Esophagus mucosa (tissue), 1 donor: Measurements from ENCODE around the gene MAGEF1. TPM values are rescaled to one million over a fixed set of nuclear protein-coding genes. Genes with fewer than 3 reads are reported as not detected.

Experiments used
- ATAC-seq: fragments of 200-7000 bp; cut with Tn5 transposase; one replicate; pipeline ENCODE4 v1.9.1; 2020
- total RNA-seq: library from RNA; stranded (reverse); gene quantifications from one replicate; pipeline ENCODE4 v1.2.4, GENCODE V29; 2023
- donor health status: DM: yes; HTN: yes; CAD: no.

The MAGEF1 gene
- total RNA-seq: 16.1 TPM

GRCh38 chr3:184711493-184712247 is at the start of gene MAGEF1:
TSS of gene MAGEF1 (minus strand) at chr3:184712064. CDS start at chr3:184711821, 243 bp downstream.
- peak; percentile 88 for ATAC-seq

- ATAC-seq: no peak
Measured at GRCh38 chr3:184761075-184761841, 49.4 kb upstream of the MAGEF1 start.

GRCh38 chr3:184760337-184761074 is 48.6 kb upstream of the MAGEF1 start:
- ATAC-seq: peak; percentile 30

GRCh38 chr3:184759666-184760200 is 47.9 kb upstream of the MAGEF1 start:
- ATAC-seq: no peak

- ATAC-seq: no peak
Measured at GRCh38 chr3:184758056-184758455, 46.2 kb upstream of the MAGEF1 start.

- no peak for ATAC-seq
Measured at GRCh38 chr3:184757022-184757651, 45.3 kb upstream of the MAGEF1 start.

GRCh38 chr3:184756151-184757021 is 44.5 kb upstream of the MAGEF1 start:
- peak; percentile 91 for ATAC-seq

- ATAC-seq: no peak
Measured at GRCh38 chr3:184755315-184755731, 43.5 kb upstream of the MAGEF1 start.

- no peak for ATAC-seq
Measured at GRCh38 chr3:184752361-184752760, 40.5 kb upstream of the MAGEF1 start.

- no peak for ATAC-seq
Measured at GRCh38 chr3:184751204-184752040, 39.6 kb upstream of the MAGEF1 start.

GRCh38 chr3:184750349-184751083 is 38.7 kb upstream of the MAGEF1 start:
- no peak for ATAC-seq

GRCh38 chr3:184749168-184749744 is 37.4 kb upstream of the MAGEF1 start:
- no peak for ATAC-seq

- peak; percentile 88 for ATAC-seq
Measured at GRCh38 chr3:184748219-184749135, 36.6 kb upstream of the MAGEF1 start.

GRCh38 chr3:184746131-184747120 is 34.6 kb upstream of the MAGEF1 start:
- ATAC-seq: peak; percentile 14

GRCh38 chr3:184745526-184745925 is 33.7 kb upstream of the MAGEF1 start:
- ATAC-seq: no peak

GRCh38 chr3:184743248-184743647 is 31.4 kb upstream of the MAGEF1 start:
- ATAC-seq: no peak

GRCh38 chr3:184742676-184743135 is 30.8 kb upstream of the MAGEF1 start:
- no peak for ATAC-seq
